GM21390 (cell line): ENCODE data around the gene LEMD1.

ENCODE experiments used
- ATAC-seq: cut with Tn5 transposase; IDR thresholded peaks from one replicate; pipeline ENCODE4 v1.9.1; 2021; ENCODE audit not compliant: unreplicated experiment

Gene LEMD1

DNA sequence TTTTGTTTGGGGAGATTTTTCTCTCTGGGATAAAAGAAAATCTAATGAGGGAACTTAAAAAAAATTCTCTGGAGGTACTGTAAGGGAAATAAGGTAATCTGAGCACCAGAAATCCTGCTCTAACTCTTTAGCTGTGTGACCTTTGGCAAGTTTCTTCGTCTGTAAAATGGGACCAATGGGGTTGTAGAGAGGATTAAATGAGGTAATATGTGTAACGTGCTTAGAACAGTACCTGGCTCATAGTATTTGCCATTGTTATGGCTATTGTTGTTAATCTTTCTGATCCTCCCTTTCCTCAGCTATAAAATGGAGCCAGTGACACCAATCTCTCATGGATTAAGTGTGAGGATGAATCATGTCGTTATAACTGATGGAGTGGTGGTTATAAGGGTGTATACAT lies 64.3 kb downstream of the LEMD1 start:
- ATAC-seq: no peak

GRCh38 chr1:205356440-205357139 lies 65.3 kb downstream of the LEMD1 start, which contains the start of gene KLHDC8A:
Gene KLHDC8A, minus strand, starts transcription at chr1:205356922. Its CDS starts 13,318 bp downstream, at chr1:205343604.
- ATAC-seq: no peak

DNA sequence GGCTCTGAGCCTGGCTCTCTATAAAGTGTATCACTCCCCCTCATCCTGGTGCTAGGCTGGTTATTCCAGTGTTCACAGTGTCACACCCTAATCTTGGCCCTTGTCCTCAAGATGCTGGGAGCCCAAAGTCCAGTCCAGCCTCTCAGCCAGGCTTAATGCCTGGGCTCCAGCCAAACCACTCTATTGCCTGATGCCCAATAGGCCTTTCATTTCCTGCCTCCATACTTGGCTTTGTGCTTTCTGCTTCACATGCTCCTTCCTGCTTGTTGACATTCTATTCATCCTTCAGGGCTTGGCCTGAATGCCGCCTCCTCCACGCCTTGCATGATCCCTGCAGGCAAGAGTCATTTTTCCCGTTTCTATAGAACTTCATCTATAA lies 66.8 kb downstream of the LEMD1 start:
- ATAC-seq: no peak

GRCh38 chr1:205354259-205355074 lies 67.4 kb downstream of the LEMD1 start:
- ATAC-seq: no peak

DNA sequence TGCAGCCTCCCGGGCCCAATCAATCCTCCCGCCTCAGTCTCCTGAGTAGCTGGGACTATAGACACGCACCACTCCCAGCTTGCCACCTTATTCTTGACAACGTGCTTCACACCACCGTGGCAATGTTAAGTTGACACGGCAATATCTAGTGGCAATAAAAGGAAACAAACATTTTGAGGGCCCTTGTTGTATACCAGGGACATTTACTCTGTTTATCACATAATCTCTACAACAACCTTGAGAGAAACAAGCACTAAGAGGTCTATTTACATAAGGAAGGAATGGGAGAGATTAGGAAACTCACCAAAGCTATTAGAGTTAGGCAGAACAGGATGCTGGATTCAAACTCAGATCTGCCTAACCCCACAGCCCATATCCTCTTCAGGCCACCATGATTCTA lies 68.2 kb downstream of the LEMD1 start:
- ATAC-seq: no peak

DNA sequence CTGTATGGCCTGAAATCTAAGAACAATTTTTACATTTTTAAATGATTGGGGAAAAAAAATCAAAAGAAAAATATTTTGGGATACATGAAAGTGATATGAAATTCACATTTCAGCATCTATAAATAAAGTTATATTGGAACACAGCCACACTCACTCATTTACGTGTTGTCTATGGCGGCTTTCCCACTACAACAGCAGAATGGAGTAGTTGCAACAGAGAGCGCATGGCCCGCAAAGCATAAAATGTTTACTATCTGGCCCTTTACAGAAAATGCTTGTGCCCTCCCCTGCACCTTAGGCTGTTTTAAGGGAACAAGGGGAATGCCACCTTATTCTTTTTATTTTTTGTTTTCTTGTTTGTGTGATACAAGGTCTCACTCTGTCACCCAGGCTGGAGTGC lies 68.7 kb downstream of the LEMD1 start:
- ATAC-seq: no peak

DNA sequence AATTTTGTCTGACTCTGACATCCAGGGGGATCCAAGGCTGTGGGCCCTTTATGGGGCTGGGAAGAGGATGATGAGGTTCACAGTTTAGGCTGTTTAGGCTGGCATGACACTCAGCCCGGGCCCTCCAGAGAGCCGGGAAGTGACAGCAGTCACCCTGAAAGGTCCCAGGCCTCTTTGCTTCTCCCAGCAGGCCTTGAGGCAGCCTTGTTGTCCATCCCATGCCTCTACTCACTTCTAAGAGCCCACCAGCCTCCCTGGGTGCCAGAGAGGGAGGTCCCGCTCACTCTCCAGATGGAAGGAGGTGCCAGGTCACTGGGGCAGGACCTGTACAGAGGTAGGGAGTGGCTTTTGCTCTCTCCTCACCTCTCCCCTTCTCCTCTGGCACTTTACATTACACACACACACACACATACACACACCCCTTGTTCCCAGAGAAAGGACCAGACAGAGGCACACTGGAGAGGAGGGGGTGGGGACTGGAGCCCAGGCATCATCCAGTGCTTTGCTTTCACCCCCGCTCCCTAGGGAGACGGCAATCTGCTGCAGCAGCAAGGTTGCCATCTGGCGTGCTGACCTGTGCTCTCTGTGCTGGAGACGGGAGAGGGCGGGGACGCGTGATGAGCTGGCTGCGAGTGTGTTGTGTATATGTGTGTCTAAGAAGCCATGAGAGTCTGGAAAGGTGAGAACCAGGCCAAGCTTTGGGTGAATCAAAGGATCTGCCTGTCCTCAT lies 69.7 kb downstream of the LEMD1 start:
- ATAC-seq: no peak

DNA sequence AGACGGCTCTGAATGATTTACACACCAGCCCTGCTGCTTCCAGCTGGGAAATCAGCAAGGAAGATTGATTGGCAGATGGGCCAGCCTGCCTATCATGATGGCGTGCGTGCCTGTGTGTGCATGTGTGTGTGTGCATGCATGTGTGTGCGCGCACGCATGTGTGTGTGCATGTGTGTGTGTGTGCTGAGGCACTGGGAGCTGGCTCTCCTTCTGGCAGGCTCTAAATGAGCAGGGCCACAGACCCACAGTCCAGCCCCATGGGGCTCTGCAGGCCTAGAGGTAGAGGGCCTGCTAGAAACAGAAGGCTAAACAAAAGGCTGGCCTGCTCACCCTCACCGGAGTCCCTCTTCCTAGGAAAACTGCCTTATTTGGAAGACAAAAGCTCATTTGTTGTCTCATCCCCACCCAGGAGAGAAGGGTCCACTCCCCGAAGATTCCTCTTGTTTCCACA lies 71.1 kb downstream of the LEMD1 start:
- no peak for ATAC-seq

GRCh38 chr1:205350124-205350523 lies 71.7 kb downstream of the LEMD1 start:
- ATAC-seq: no peak

DNA sequence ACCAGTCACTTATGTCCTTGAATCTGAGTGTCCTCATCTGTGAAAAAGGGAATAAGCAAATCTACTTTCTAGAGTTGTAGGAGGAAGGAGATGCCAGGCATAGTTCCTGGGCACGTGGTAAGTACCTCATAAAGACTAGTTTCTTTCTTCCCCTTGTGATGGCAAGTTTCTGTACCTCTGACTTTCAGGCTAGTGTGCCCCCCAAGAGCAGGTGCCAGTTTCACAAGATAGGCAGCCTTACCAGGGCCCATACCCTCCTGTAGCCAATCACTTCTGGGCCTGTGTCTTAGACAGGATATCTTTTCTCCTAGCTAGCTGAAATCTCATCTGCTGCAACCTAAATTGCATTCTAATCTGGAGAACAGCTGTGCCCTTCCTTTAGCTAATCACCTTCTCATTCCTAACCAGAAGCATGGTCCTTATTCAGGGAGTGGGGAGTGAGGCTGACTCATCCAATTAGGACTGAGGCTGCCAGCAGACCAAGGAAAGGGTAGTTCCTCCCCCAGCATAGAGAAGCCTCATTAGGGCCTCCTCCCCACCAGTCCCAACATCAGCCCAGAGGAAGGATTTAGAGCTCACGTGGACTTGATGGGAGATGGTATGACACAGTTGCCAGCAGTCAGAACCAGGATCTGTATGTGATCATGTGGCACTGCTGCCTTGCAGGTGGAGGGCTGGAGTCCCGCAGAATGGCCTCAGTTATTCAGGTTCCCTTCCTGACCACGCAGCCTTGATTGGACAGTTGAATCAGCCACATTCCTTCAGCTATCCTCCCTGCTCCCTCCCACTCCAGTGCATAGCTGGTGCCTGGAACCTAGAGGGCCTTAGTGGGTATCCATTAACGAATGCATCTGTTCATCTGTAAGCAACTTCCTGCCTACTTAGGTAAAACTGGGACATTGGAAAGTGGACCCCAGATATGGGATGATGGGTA lies 73.0 kb downstream of the LEMD1 start:
- ATAC-seq: no peak

- ATAC-seq: no peak
Measured at GRCh38 chr1:205346956-205347574, 74.8 kb downstream of the LEMD1 start.

DNA sequence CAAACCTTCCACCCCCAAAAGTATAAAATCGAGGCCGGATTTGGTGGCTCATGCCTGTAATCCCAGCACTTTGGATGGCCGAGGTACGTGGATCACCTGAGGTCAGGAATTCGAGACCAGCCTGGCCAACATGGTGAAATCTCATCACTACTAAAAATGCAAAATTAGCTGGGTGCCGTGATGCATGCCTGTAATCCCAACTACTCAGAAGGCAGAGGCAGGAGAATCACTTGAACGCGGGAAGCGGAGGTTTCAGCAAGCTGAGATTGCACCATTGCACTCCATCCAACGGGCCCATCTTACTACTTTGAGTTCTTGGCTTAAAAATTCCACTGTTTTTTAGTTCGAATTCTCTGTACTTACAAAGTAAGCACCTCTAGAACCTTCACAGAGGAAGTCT lies 76.1 kb downstream of the LEMD1 start:
- ATAC-seq: no peak

GRCh38 chr1:205344066-205344928 lies 77.6 kb downstream of the LEMD1 start:
- ATAC-seq: no peak

GRCh38 chr1:205343431-205344065 lies 78.3 kb downstream of the LEMD1 start:
- no peak for ATAC-seq

- ATAC-seq: no peak
Measured at GRCh38 chr1:205342986-205343385, 78.9 kb downstream of the LEMD1 start.

GRCh38 chr1:205340676-205341075 lies 81.2 kb downstream of the LEMD1 start:
- no peak for ATAC-seq

DNA sequence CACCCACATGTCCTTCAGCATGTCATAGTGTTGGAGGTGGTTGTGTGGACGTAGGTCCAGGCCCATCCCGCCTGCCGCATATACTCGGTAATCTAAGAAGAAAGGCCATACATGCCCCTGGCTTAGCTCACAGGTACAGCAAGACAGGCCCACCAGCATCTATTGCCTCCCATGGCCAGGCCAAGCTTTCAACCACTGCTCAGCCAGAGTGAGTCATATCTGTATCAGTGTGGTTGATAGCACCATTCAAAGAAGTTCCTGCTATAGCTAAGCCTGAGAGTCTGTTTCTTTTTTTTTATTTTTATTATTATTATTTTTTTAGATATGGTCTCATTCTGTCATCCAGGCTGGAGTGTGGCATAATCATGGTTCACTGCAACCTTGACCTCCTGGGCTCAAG lies 82.1 kb downstream of the LEMD1 start:
- peak; percentile 60 for ATAC-seq

GRCh38 chr1:205339197-205339702 lies 82.6 kb downstream of the LEMD1 start:
- no peak for ATAC-seq

DNA sequence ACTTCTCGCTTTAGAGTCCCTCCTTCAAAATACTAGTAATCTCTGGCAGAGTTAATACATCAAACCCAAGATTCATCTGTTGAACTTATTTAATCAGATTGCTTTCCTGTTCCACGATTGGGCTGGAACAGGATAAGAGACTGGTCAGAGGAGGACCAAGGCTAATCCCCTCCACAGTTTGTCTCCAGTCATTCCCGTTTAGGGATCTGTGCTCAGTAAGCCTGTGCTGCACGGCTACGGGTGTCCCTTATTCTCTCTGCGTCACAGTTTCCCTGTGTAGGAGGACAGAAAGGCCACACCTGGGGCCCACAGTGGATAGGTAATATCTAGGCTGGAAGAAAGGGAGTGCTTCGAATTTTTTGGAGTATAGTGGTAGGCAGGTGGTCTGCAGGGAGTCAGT lies 83.8 kb downstream of the LEMD1 start:
- no peak for ATAC-seq
